SK-N-SH treated with all-trans-retinoic acid at 6 μM for 48 hours (cell line): Measurements from ENCODE around the gene RPS15A.

Experiments used
- ATAC-seq: fragments of 200-7000 bp; cut with Tn5 transposase; 3 replicates; pipeline ENCODE4 v1.9.1; 2020; ENCODE audit warnings: mild to moderate bottlenecking, moderate library complexity
- ARNTL ChIP-seq: fragments of 450-650 bp; formaldehyde crosslinking; IDR thresholded peaks from 2 replicates; pipeline ENCODE4 v1.5.0; 2020; ENCODE audit warnings: low read depth, mild to moderate bottlenecking, moderate library complexity, borderline replicate concordance
- BACH2 ChIP-seq: fragments of 250-450 bp; sonication (Bioruptor Pico); IDR thresholded peaks from 2 replicates; pipeline ENCODE4 v1.9.0; 2021; ENCODE audit warnings: mild to moderate bottlenecking, borderline replicate concordance
- GLIS3 ChIP-seq: fragments of 250-450 bp; sonication (Bioruptor Pico); IDR thresholded peaks from 2 replicates; pipeline ENCODE4 v1.5.0; 2020; ENCODE audit warnings: mild to moderate bottlenecking, moderate library complexity
- ISL1 ChIP-seq: fragments of 250-450 bp; sonication (Bioruptor Pico); IDR thresholded peaks from 2 replicates; pipeline ENCODE4 v2.1.2; 2022; ENCODE audit warnings: mild to moderate bottlenecking, moderate library complexity
- OSR1 ChIP-seq: fragments of 250-450 bp; sonication (Bioruptor Pico); IDR thresholded peaks from 2 replicates; pipeline ENCODE4 v1.8.0; 2022; ENCODE audit warnings: moderate library complexity, mild to moderate bottlenecking, inconsistent platforms
- PPARA ChIP-seq: fragments of 250-450 bp; sonication (Bioruptor Pico); IDR thresholded peaks from 2 replicates; pipeline ENCODE4 v1.5.0; 2020; ENCODE audit warnings: mild to moderate bottlenecking, borderline replicate concordance
- RARB ChIP-seq: fragments of 250-450 bp; sonication (Bioruptor Pico); IDR thresholded peaks from 2 replicates; pipeline ENCODE4 v1.8.0; 2021; ENCODE audit warnings: mild to moderate bottlenecking, moderate library complexity
- SNAI2 ChIP-seq: fragments of 250-450 bp; sonication (Bioruptor Pico); IDR thresholded peaks from 2 replicates; pipeline ENCODE4 v1.5.0; 2020; ENCODE audit warnings: mild to moderate bottlenecking, moderate library complexity
- TCF4 ChIP-seq: fragments of 250-450 bp; sonication (Bioruptor Pico); IDR thresholded peaks from 2 replicates; pipeline ENCODE4 v1.8.0; 2021; ENCODE audit warnings: mild to moderate bottlenecking, moderate library complexity, borderline replicate concordance
- TOX ChIP-seq: fragments of 250-450 bp; sonication (Bioruptor Pico); IDR thresholded peaks from 2 replicates; pipeline ENCODE4 v1.8.0; 2021; ENCODE audit warnings: mild to moderate bottlenecking, moderate library complexity, borderline replicate concordance
- ZC3H10 ChIP-seq: fragments of 250-450 bp; sonication (Bioruptor Pico); IDR thresholded peaks from 2 replicates; pipeline ENCODE4 v1.5.1; 2021; ENCODE audit warnings: mild to moderate bottlenecking, moderate library complexity
- ZFP3 ChIP-seq: fragments of 250-450 bp; sonication (Bioruptor Pico); IDR thresholded peaks from 2 replicates; pipeline ENCODE4 v1.5.0; 2020; ENCODE audit warnings: mild to moderate bottlenecking, moderate library complexity
- ZFP30 ChIP-seq: fragments of 450-650 bp; formaldehyde crosslinking; IDR thresholded peaks from 2 replicates; pipeline ENCODE4 v1.5.0; 2022; ENCODE audit warnings: mild to moderate bottlenecking, moderate library complexity
- ZNF565 ChIP-seq: fragments of 450-650 bp; formaldehyde crosslinking; conservative IDR thresholded peaks from 2 replicates; pipeline ENCODE4 v1.5.0; 2020; ENCODE audit warnings: low read depth, mild to moderate bottlenecking, moderate library complexity
- ZNF70 ChIP-seq: fragments of 450-650 bp; formaldehyde crosslinking; IDR thresholded peaks from 2 replicates; pipeline ENCODE4 v1.5.0; 2020; ENCODE audit warnings: mild to moderate bottlenecking, moderate library complexity
- ZNF8 ChIP-seq: fragments of 450-650 bp; formaldehyde crosslinking; IDR thresholded peaks from 2 replicates; pipeline ENCODE4 v1.5.0; 2020; ENCODE audit warnings: mild to moderate bottlenecking, moderate library complexity
- TF ChIP-seq, protein P1 (sequence below): fragments of 250-450 bp; sonication (Bioruptor Pico); IDR thresholded peaks from 2 replicates; pipeline ENCODE4 v1.8.0; 2020; ENCODE audit warnings: mild to moderate bottlenecking, moderate library complexity, borderline replicate concordance
- TF ChIP-seq, protein P2 (sequence below): fragments of 250-450 bp; sonication (Bioruptor Pico); IDR thresholded peaks from 2 replicates; pipeline ENCODE4 v1.8.0; 2021; ENCODE audit warnings: low read depth, mild to moderate bottlenecking, moderate library complexity, borderline replicate concordance
- TF ChIP-seq, protein P3 (sequence below): fragments of 250-450 bp; sonication (Bioruptor Pico); IDR thresholded peaks from 2 replicates; pipeline ENCODE4 v1.5.0; 2020; ENCODE audit warnings: mild to moderate bottlenecking, moderate library complexity
- TF ChIP-seq, protein P4 (sequence below): fragments of 250-450 bp; sonication (Bioruptor Pico); IDR thresholded peaks from 2 replicates; pipeline ENCODE4 v1.5.1; 2021; ENCODE audit warnings: mild to moderate bottlenecking, moderate library complexity

RPS15A gene

DNA sequence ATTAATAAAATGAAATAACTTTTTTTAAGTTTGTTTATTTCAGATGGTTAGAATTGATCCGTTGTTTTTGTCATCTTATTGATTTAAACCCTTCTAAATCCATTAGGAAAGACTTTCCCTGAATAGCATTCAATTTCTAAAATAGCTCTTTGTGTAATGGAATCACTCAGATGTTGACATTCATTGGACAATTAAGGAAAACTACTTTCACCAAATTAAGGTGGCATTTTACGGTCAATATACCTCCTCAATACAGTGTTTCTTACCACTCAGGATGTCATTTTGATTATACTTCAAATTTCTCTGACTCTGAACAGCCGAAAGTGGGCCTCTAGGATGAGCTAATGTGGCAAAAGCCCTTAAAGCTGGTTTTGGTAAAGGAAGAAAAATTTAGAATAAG, 9.4 kb upstream of the RPS15A start:
- ATAC-seq, result no peak
- TF ChIP-seq BACH2, result no peak
- TF ChIP-seq ARNTL (CRISPR knock-in tag), result no peak
- TF ChIP-seq, protein P1, sequence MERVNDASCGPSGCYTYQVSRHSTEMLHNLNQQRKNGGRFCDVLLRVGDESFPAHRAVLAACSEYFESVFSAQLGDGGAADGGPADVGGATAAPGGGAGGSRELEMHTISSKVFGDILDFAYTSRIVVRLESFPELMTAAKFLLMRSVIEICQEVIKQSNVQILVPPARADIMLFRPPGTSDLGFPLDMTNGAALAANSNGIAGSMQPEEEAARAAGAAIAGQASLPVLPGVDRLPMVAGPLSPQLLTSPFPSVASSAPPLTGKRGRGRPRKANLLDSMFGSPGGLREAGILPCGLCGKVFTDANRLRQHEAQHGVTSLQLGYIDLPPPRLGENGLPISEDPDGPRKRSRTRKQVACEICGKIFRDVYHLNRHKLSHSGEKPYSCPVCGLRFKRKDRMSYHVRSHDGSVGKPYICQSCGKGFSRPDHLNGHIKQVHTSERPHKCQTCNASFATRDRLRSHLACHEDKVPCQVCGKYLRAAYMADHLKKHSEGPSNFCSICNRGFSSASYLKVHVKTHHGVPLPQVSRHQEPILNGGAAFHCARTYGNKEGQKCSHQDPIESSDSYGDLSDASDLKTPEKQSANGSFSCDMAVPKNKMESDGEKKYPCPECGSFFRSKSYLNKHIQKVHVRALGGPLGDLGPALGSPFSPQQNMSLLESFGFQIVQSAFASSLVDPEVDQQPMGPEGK (CRISPR knock-in tag), result no peak
- no peak for TF ChIP-seq GLIS3 (CRISPR knock-in tag)
- TF ChIP-seq OSR1 (CRISPR knock-in tag), result no peak
- TF ChIP-seq ZFP30 (CRISPR knock-in tag), result no peak
- no peak for TF ChIP-seq ZFP3 (CRISPR knock-in tag)

DNA sequence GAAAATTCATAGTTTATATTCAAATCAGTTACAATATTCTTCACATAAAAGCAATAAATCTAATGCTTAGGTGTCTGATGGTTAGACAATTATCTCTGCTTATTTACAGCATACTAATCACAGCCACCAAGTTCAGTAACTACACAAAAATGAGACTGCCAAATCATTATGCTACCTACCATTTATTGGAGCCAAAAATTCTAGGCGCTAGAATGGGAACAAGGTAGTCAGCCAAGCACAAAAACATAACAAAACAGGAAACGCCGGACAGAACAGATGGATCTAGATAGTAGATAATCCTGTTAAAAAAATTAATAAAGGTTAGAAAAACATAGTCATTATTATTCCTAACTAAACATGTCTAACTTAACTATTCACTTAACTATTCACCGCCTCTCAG, 7.6 kb upstream of the RPS15A start:
- TF ChIP-seq, protein P1 (CRISPR knock-in tag), result no peak
- TF ChIP-seq ZFP3 (CRISPR knock-in tag), result no peak
- no peak for TF ChIP-seq RARB
- TF ChIP-seq TCF4 (CRISPR knock-in tag), result no peak
- no peak for TF ChIP-seq ZC3H10
- TF ChIP-seq BACH2, result no peak
- no peak for TF ChIP-seq PPARA (CRISPR knock-in tag)
- TF ChIP-seq, protein P2, sequence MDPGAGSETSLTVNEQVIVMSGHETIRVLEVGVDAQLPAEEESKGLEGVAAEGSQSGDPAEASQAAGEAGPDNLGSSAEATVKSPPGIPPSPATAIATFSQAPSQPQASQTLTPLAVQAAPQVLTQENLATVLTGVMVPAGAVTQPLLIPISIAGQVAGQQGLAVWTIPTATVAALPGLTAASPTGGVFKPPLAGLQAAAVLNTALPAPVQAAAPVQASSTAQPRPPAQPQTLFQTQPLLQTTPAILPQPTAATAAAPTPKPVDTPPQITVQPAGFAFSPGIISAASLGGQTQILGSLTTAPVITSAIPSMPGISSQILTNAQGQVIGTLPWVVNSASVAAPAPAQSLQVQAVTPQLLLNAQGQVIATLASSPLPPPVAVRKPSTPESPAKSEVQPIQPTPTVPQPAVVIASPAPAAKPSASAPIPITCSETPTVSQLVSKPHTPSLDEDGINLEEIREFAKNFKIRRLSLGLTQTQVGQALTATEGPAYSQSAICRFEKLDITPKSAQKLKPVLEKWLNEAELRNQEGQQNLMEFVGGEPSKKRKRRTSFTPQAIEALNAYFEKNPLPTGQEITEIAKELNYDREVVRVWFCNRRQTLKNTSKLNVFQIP, result no peak
- TF ChIP-seq ISL1 (CRISPR knock-in tag), result no peak
- TF ChIP-seq SNAI2, result no peak
- TF ChIP-seq, protein P3, sequence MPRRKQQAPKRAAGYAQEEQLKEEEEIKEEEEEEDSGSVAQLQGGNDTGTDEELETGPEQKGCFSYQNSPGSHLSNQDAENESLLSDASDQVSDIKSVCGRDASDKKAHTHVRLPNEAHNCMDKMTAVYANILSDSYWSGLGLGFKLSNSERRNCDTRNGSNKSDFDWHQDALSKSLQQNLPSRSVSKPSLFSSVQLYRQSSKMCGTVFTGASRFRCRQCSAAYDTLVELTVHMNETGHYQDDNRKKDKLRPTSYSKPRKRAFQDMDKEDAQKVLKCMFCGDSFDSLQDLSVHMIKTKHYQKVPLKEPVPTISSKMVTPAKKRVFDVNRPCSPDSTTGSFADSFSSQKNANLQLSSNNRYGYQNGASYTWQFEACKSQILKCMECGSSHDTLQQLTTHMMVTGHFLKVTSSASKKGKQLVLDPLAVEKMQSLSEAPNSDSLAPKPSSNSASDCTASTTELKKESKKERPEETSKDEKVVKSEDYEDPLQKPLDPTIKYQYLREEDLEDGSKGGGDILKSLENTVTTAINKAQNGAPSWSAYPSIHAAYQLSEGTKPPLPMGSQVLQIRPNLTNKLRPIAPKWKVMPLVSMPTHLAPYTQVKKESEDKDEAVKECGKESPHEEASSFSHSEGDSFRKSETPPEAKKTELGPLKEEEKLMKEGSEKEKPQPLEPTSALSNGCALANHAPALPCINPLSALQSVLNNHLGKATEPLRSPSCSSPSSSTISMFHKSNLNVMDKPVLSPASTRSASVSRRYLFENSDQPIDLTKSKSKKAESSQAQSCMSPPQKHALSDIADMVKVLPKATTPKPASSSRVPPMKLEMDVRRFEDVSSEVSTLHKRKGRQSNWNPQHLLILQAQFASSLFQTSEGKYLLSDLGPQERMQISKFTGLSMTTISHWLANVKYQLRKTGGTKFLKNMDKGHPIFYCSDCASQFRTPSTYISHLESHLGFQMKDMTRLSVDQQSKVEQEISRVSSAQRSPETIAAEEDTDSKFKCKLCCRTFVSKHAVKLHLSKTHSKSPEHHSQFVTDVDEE (CRISPR knock-in tag), result no peak
- TF ChIP-seq ZNF565, result no peak
- no peak for TF ChIP-seq ZFP30 (CRISPR knock-in tag)
- no peak for ATAC-seq

DNA sequence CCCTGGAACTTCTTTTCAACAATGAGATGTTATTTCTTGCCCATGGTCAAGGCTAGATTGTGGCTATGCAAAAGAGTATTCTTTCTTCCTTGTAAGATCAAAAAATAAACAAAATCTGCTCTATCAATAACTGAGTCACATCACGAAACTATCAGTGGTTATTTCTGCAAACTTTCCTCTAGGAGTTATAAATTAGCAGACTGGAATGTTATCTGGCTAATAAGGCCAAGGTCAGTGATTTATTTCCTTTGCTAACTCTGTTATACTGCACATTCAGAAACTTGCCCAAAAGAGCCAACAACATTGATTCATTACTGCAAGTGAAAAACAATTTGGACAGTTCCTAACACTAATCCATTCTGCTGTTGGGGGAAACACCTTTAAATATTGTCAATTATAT, 6.2 kb upstream of the RPS15A start:
- no peak for ATAC-seq
- TF ChIP-seq ZNF8 (CRISPR knock-in tag), result no peak
- TF ChIP-seq SNAI2, result no peak
- TF ChIP-seq ARNTL (CRISPR knock-in tag), result no peak
- TF ChIP-seq OSR1 (CRISPR knock-in tag), result no peak
- TF ChIP-seq ZNF565, result no peak
- no peak for TF ChIP-seq ZFP30 (CRISPR knock-in tag)
- TF ChIP-seq ZC3H10, result no peak
- TF ChIP-seq BACH2, result no peak
- TF ChIP-seq, protein P4, sequence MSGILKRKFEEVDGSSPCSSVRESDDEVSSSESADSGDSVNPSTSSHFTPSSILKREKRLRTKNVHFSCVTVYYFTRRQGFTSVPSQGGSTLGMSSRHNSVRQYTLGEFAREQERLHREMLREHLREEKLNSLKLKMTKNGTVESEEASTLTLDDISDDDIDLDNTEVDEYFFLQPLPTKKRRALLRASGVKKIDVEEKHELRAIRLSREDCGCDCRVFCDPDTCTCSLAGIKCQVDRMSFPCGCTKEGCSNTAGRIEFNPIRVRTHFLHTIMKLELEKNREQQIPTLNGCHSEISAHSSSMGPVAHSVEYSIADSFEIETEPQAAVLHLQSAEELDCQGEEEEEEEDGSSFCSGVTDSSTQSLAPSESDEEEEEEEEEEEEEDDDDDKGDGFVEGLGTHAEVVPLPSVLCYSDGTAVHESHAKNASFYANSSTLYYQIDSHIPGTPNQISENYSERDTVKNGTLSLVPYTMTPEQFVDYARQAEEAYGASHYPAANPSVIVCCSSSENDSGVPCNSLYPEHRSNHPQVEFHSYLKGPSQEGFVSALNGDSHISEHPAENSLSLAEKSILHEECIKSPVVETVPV (CRISPR knock-in tag), result no peak
- TF ChIP-seq, protein P3 (CRISPR knock-in tag), result no peak
- TF ChIP-seq, protein P2, result no peak
- TF ChIP-seq RARB, result no peak
- no peak for TF ChIP-seq TOX (CRISPR knock-in tag)
- no peak for TF ChIP-seq ZNF70
